Central memory CD8-positive, alpha-beta T cell (primary cell): ENCODE measurements around the gene PARD3.

ENCODE experiments used
- ATAC-seq: fragments of 150-1000 bp; cut with Tn5 transposase; replicated peaks from 2 replicates; pipeline ENCODE4 v1.10.0; 2022; ENCODE audit warnings: mild to moderate bottlenecking, moderate FRiP score, moderate number of reproducible peaks; ENCODE audit not compliant: poor library complexity, severe bottlenecking; ENCODE audit errors: extremely low read depth
- DNase-seq, 2 donors: peaks; one replicate each; pipeline ENCODE4 v3.0.0; 2021; ENCODE audit warnings: low spot score in 2 of 2
- H3K27ac Mint-ChIP-seq: one replicate; pipeline ENCODE4 v1.8.0; 2022; ENCODE audit warnings: low read depth, mild to moderate bottlenecking, moderate library complexity, mixed read lengths
- H3K27me3 Mint-ChIP-seq: one replicate; pipeline ENCODE4 v1.8.0; 2022; ENCODE audit warnings: mixed read lengths
- H3K36me3 Mint-ChIP-seq: one replicate; pipeline ENCODE4 v1.8.0; 2022; ENCODE audit warnings: mild to moderate bottlenecking, moderate library complexity, mixed read lengths; ENCODE audit not compliant: insufficient read depth
- H3K4me1 Mint-ChIP-seq: one replicate; pipeline ENCODE4 v1.8.0; 2022; ENCODE audit warnings: mixed read lengths
- H3K4me3 Mint-ChIP-seq: one replicate; pipeline ENCODE4 v1.8.0; 2022; ENCODE audit warnings: mild to moderate bottlenecking, moderate library complexity, mixed read lengths
- H3K9me3 Mint-ChIP-seq: one replicate; pipeline ENCODE4 v1.8.0; 2022; ENCODE audit warnings: mixed read lengths

Gene PARD3

GRCh38 chr10:34690383-34691049 is 124.6 kb downstream of the PARD3 start:
- Mint-ChIP-seq H3K9me3 (no peaks in the 10 kb centered on the region), H3K36me3 (no peaks in the 10 kb centered on the region), H3K4me1 (no peaks in the 10 kb centered on the region), H3K27ac (no peak overlapping the region), H3K4me3 (no peak overlapping the region), H3K27me3 (peaks cover 19% of the 10 kb centered on the region)
- DNase-seq (no peak), ATAC-seq (no peak)

- no peak for DNase-seq
- no peaks in the 10 kb centered on the region for H3K36me3 Mint-ChIP-seq
- H3K9me3 Mint-ChIP-seq = no peaks in the 10 kb centered on the region
- H3K4me3 Mint-ChIP-seq = no peak overlapping the region
- H3K4me1 Mint-ChIP-seq = no peaks in the 10 kb centered on the region
- H3K27ac Mint-ChIP-seq = no peak overlapping the region
- ATAC-seq = no peak
- H3K27me3 Mint-ChIP-seq = peaks cover 28% of the 10 kb centered on the region
Measured at GRCh38 chr10:34689053-34689452, 126.0 kb downstream of the PARD3 start.

GRCh38 chr10:34687434-34688210 is 127.5 kb downstream of the PARD3 start:
- no peak overlapping the region for H3K4me3 Mint-ChIP-seq
- no peak for DNase-seq
- no peak for ATAC-seq
- H3K4me1 Mint-ChIP-seq = no peaks in the 10 kb centered on the region
- no peaks in the 10 kb centered on the region for H3K36me3 Mint-ChIP-seq
- peaks cover 29% of the 10 kb centered on the region for H3K27me3 Mint-ChIP-seq
- no peaks in the 10 kb centered on the region for H3K9me3 Mint-ChIP-seq
- H3K27ac Mint-ChIP-seq = no peak overlapping the region

GRCh38 chr10:34682580-34682979 is 132.5 kb downstream of the PARD3 start:
- DNase-seq (no peak), ATAC-seq (no peak)
- Mint-ChIP-seq H3K9me3 (no peaks in the 10 kb centered on the region), H3K27me3 (peaks cover 28% of the 10 kb centered on the region), H3K4me3 (no peak overlapping the region), H3K4me1 (no peaks in the 10 kb centered on the region), H3K27ac (no peak overlapping the region), H3K36me3 (no peaks in the 10 kb centered on the region)

GRCh38 chr10:34681933-34682332 is 133.2 kb downstream of the PARD3 start:
- ATAC-seq (no peak), DNase-seq (no peak)
- Mint-ChIP-seq H3K36me3 (no peaks in the 10 kb centered on the region), H3K27me3 (peaks cover 21% of the 10 kb centered on the region), H3K4me3 (no peak overlapping the region), H3K9me3 (no peaks in the 10 kb centered on the region), H3K27ac (no peak overlapping the region), H3K4me1 (no peaks in the 10 kb centered on the region)

GRCh38 chr10:34679177-34679576 is 135.9 kb downstream of the PARD3 start:
- ATAC-seq = no peak
- H3K4me3 Mint-ChIP-seq = no peak overlapping the region
- peaks cover 25% of the 10 kb centered on the region for H3K27me3 Mint-ChIP-seq
- H3K9me3 Mint-ChIP-seq = no peaks in the 10 kb centered on the region
- DNase-seq = no peak
- no peak overlapping the region for H3K27ac Mint-ChIP-seq
- H3K4me1 Mint-ChIP-seq = no peaks in the 10 kb centered on the region
- H3K36me3 Mint-ChIP-seq = no peaks in the 10 kb centered on the region

GRCh38 chr10:34677591-34677990 is 137.5 kb downstream of the PARD3 start:
- Mint-ChIP-seq H3K27ac (no peak overlapping the region), H3K9me3 (no peaks in the 10 kb centered on the region), H3K27me3 (peaks cover 26% of the 10 kb centered on the region), H3K4me3 (no peak overlapping the region), H3K36me3 (no peaks in the 10 kb centered on the region), H3K4me1 (no peaks in the 10 kb centered on the region)
- no peak for DNase-seq
- no peak for ATAC-seq

- no peaks in the 10 kb centered on the region for H3K36me3 Mint-ChIP-seq
- peaks cover 30% of the 10 kb centered on the region for H3K27me3 Mint-ChIP-seq
- H3K27ac Mint-ChIP-seq = no peak overlapping the region
- no peaks in the 10 kb centered on the region for H3K4me1 Mint-ChIP-seq
- DNase-seq (no peak), ATAC-seq (no peak)
- H3K9me3 Mint-ChIP-seq = no peaks in the 10 kb centered on the region
- no peak overlapping the region for H3K4me3 Mint-ChIP-seq
Measured at GRCh38 chr10:34677132-34677531, 138.0 kb downstream of the PARD3 start.

- H3K4me3 Mint-ChIP-seq = no peak overlapping the region
- H3K4me1 Mint-ChIP-seq = no peaks in the 10 kb centered on the region
- no peak for DNase-seq
- no peak for ATAC-seq
- no peaks in the 10 kb centered on the region for H3K9me3 Mint-ChIP-seq
- H3K27me3 Mint-ChIP-seq = peaks cover 29% of the 10 kb centered on the region
- H3K36me3 Mint-ChIP-seq = no peaks in the 10 kb centered on the region
- no peak overlapping the region for H3K27ac Mint-ChIP-seq
Measured at GRCh38 chr10:34674176-34674575, 140.9 kb downstream of the PARD3 start.

GRCh38 chr10:34670081-34670480 is 145.0 kb downstream of the PARD3 start:
- DNase-seq = no peak

GRCh38 chr10:34669079-34669478 is 146.0 kb downstream of the PARD3 start:
- ATAC-seq = no peak
- DNase-seq = no peak
- Mint-ChIP-seq H3K27ac (no peak overlapping the region), H3K9me3 (no peaks in the 10 kb centered on the region), H3K4me3 (no peak overlapping the region), H3K4me1 (no peaks in the 10 kb centered on the region), H3K27me3 (peaks cover 12% of the 10 kb centered on the region), H3K36me3 (no peaks in the 10 kb centered on the region)

More at GRCh38 chr10:34670081-34670480, 145.0 kb downstream of the PARD3 start:
- Mint-ChIP-seq H3K27me3 (peaks cover 12% of the 10 kb centered on the region), H3K27ac (no peak overlapping the region), H3K4me3 (no peak overlapping the region), H3K36me3 (no peaks in the 10 kb centered on the region), H3K4me1 (no peaks in the 10 kb centered on the region), H3K9me3 (no peaks in the 10 kb centered on the region)
- ATAC-seq = no peak

GRCh38 chr10:34667177-34667576 is 147.9 kb downstream of the PARD3 start:
- Mint-ChIP-seq H3K27me3 (peaks cover 5% of the 10 kb centered on the region), H3K36me3 (no peaks in the 10 kb centered on the region), H3K9me3 (no peaks in the 10 kb centered on the region), H3K27ac (no peak overlapping the region), H3K4me1 (no peaks in the 10 kb centered on the region), H3K4me3 (no peak overlapping the region)
- no peak for ATAC-seq
- no peak for DNase-seq

- Mint-ChIP-seq H3K27me3 (no peaks in the 10 kb centered on the region), H3K4me3 (no peak overlapping the region), H3K36me3 (no peaks in the 10 kb centered on the region), H3K4me1 (no peaks in the 10 kb centered on the region), H3K27ac (no peak overlapping the region), H3K9me3 (no peaks in the 10 kb centered on the region)
- no peak for ATAC-seq
- no peak for DNase-seq
Measured at GRCh38 chr10:34666008-34666704, 148.9 kb downstream of the PARD3 start.
